ENCODE data around the gene ARL15. TPM values are rescaled to one million over a fixed set of nuclear protein-coding genes. Genes with fewer than 3 reads are reported as not detected.

ARL15 gene
- total RNA-seq, 3 donors from 2014 or later: 5.4 to 6.3 (median 6.1) TPM

GRCh38 chr5:53948598-53948997 lies 361.8 kb downstream of the ARL15 start:
- no peaks in the 10 kb centered on the region for H3K4me1 Mint-ChIP-seq (ENCODE audit: low read depth)
- DNase-seq: no peak
- H3K27me3 Mint-ChIP-seq (ENCODE audit: low read depth): no peaks in the 10 kb centered on the region
- no peak overlapping the region for H3K4me3 Mint-ChIP-seq
- peaks cover 22% of the 10 kb centered on the region for H3K36me3 Mint-ChIP-seq (ENCODE audit: insufficient read depth)
- no peak for ATAC-seq
- no peaks in the 10 kb centered on the region for H3K9me3 Mint-ChIP-seq

GRCh38 chr5:53946405-53947100 lies 363.8 kb downstream of the ARL15 start:
- DNase-seq: no peak
- Mint-ChIP-seq H3K4me3 (no peak overlapping the region), H3K9me3 (no peaks in the 10 kb centered on the region), H3K27me3 (ENCODE audit: low read depth) (no peaks in the 10 kb centered on the region), H3K4me1 (ENCODE audit: low read depth) (no peaks in the 10 kb centered on the region), H3K36me3 (ENCODE audit: insufficient read depth) (peaks cover 31% of the 10 kb centered on the region)
- no peak for ATAC-seq

DNA sequence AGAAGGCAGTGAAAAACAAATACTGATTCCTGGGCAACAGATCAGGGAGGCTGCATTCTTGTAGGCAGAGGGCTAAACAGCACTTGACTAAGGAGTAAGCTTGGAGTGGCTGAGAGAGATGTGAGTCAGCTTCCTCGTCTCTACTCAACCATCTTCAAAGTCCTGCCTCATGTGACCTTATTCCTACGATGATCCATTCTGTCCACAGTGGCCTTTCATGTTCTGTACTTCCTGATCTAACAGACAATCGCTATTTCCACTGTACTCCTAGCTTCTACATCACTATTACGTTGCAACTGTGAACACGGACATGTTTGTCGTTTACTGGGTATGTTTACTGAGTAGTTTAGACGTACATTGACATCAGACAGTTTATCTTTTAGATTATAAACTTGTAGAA lies 365.4 kb downstream of the ARL15 start:
- H3K36me3 Mint-ChIP-seq (ENCODE audit: insufficient read depth): peaks cover 29% of the 10 kb centered on the region
- ATAC-seq (no peak), DNase-seq (no peak)
- H3K4me1 Mint-ChIP-seq (ENCODE audit: low read depth): no peaks in the 10 kb centered on the region
- no peaks in the 10 kb centered on the region for H3K9me3 Mint-ChIP-seq
- H3K27me3 Mint-ChIP-seq (ENCODE audit: low read depth): no peaks in the 10 kb centered on the region
- H3K4me3 Mint-ChIP-seq: no peak overlapping the region

DNA sequence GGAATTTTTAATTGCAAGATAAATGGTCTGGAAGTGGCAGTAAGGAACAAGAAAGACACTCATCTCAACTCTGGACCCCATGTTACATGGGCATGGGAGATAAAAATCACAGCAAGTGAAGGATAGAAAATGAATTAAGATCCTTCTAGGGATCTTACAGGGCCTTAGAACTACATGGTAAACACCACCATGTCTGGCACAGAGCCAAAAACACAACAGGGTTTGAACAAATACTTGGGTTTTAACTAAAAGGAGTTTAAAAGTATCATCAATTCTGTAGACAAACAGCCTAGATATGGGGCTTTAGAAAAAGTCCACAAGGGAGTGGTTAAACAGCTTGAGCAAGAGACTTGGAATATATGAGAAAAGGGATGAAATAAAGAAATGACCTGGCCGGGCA lies 366.4 kb downstream of the ARL15 start:
- H3K4me1 Mint-ChIP-seq (ENCODE audit: low read depth): no peaks in the 10 kb centered on the region
- no peaks in the 10 kb centered on the region for H3K9me3 Mint-ChIP-seq
- ATAC-seq (no peak), DNase-seq (no peak)
- no peaks in the 10 kb centered on the region for H3K27me3 Mint-ChIP-seq (ENCODE audit: low read depth)
- H3K4me3 Mint-ChIP-seq: no peak overlapping the region
- peaks cover 30% of the 10 kb centered on the region for H3K36me3 Mint-ChIP-seq (ENCODE audit: insufficient read depth)

DNA sequence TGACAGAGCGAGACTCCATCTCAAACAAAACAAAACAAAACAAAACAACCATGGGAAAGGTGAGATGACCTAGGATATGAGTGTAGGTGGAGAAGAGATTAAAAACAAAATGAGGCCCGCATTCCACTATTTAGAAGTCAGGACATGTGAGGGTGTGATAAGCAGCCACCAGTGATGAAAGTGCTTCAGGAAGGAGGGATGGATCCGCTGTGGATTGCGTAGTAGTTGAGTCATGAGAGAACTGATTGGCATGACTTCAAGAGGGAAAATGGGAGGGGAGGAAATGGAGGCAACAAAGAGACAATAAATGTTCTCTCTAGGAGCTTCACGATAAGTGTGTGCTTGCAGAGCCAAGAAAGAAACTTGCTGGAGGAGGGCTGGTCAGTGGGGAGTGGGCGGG lies 367.6 kb downstream of the ARL15 start:
- Mint-ChIP-seq H3K4me1 (ENCODE audit: low read depth) (no peaks in the 10 kb centered on the region), H3K9me3 (no peaks in the 10 kb centered on the region), H3K27me3 (ENCODE audit: low read depth) (no peaks in the 10 kb centered on the region), H3K36me3 (ENCODE audit: insufficient read depth) (peaks cover 33% of the 10 kb centered on the region), H3K4me3 (no peak overlapping the region)
- ATAC-seq (no peak), DNase-seq (no peak)

DNA sequence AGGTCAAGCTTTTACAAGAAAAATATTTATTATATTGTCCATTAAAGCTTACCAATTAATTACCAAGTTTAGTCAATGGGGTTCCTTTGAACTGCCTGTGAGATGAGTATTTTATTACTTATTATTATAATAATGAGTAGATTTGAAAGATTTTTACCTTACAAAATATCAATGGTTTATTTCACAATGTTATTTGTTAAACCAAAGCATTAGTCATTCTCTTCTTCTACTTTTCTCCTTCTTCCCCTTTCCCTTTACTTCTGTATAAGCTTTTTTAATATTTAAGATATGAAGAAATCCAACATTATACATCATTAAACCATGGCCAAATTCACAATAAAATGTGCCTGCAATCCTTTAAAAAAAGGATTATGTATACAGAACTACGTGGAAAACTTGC lies 369.5 kb downstream of the ARL15 start:
- Mint-ChIP-seq H3K36me3 (ENCODE audit: insufficient read depth) (peaks cover 26% of the 10 kb centered on the region), H3K27me3 (ENCODE audit: low read depth) (no peaks in the 10 kb centered on the region), H3K9me3 (no peaks in the 10 kb centered on the region), H3K4me1 (ENCODE audit: low read depth) (no peaks in the 10 kb centered on the region), H3K4me3 (no peak overlapping the region)
- no peak for ATAC-seq
- no peak for DNase-seq

DNA sequence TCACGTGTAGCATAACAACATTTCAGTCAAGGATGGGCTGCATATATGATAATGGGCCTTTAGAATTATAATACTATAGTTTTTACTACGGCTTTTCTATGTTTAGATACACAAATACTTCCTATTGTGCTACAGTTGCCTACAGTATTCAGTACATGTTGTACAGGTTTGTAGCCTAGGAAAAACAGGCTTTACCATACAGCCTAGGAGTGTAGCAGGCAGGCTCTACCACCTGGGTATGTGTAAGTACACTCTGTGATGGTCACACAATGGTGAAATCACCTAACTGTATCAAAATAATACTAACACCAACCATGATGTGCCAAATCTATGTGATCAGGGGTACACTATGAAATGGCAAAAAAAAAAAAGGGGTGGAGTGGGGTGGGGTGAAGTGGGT lies 372.9 kb downstream of the ARL15 start:
- no peaks in the 10 kb centered on the region for H3K9me3 Mint-ChIP-seq
- H3K27me3 Mint-ChIP-seq (ENCODE audit: low read depth): no peaks in the 10 kb centered on the region
- no peak for DNase-seq
- no peaks in the 10 kb centered on the region for H3K4me1 Mint-ChIP-seq (ENCODE audit: low read depth)
- no peak overlapping the region for H3K4me3 Mint-ChIP-seq
- peaks cover 10% of the 10 kb centered on the region for H3K36me3 Mint-ChIP-seq (ENCODE audit: insufficient read depth)
- no peak for ATAC-seq

DNA sequence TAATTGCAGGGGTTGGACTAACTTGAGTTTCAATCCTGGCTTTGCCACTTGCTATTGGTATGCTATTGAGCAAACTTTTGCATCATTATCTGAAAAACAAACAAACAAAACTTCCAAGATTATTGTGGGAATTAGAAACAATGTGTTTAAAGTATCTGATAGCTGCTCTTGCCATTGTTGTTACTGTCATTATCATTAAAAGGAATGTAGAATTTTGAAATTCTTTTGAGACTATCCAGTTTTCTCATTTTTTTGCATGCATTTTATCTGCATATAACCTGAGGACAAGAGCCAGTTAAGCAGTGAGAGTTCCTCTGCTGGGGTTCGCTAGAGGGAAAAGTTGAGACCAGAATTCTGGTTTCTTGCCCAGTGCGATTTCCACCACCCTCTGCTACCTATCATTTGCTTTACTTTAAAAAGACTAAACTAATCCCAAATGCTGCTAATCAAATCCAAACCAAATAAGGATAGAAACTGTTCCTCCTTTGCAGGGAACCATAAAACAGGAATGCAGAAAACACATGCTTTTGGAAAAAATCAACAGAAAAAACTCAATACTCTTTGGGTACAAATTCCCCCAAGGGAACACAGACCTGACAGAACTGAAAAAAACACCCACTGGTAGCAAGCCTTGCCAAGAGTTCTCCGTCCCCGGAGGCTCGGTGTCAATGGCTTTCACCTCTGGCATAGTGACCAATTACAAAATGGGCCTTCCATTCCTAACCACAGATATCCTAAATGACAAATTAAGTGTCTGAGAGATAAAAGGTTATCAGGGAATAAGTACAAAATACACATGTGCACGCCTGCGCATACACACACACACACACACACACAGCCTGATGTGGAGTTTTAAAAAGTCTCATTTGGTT lies 373.7 kb downstream of the ARL15 start:
- Mint-ChIP-seq H3K4me1 (ENCODE audit: low read depth) (no peaks in the 10 kb centered on the region), H3K36me3 (ENCODE audit: insufficient read depth) (peaks cover 9% of the 10 kb centered on the region), H3K9me3 (no peaks in the 10 kb centered on the region), H3K27me3 (ENCODE audit: low read depth) (no peaks in the 10 kb centered on the region), H3K4me3 (no peak overlapping the region)
- ATAC-seq (no peak), DNase-seq (no peak)

- Mint-ChIP-seq H3K36me3 (ENCODE audit: insufficient read depth) (peaks cover 11% of the 10 kb centered on the region), H3K4me1 (ENCODE audit: low read depth) (no peaks in the 10 kb centered on the region), H3K4me3 (no peak overlapping the region), H3K27me3 (ENCODE audit: low read depth) (no peaks in the 10 kb centered on the region), H3K9me3 (no peaks in the 10 kb centered on the region)
- DNase-seq (no peak), ATAC-seq (no peak)
Measured at GRCh38 chr5:53934151-53934820, 376.1 kb downstream of the ARL15 start.

GRCh38 chr5:53932351-53932750 lies 378.0 kb downstream of the ARL15 start:
- no peak for DNase-seq
- no peak for ATAC-seq
- H3K4me1 Mint-ChIP-seq (ENCODE audit: low read depth): no peaks in the 10 kb centered on the region
- peaks cover 8% of the 10 kb centered on the region for H3K36me3 Mint-ChIP-seq (ENCODE audit: insufficient read depth)
- no peak overlapping the region for H3K4me3 Mint-ChIP-seq
- no peaks in the 10 kb centered on the region for H3K27me3 Mint-ChIP-seq (ENCODE audit: low read depth)
- no peaks in the 10 kb centered on the region for H3K9me3 Mint-ChIP-seq

- Mint-ChIP-seq H3K4me1 (ENCODE audit: low read depth) (no peaks in the 10 kb centered on the region), H3K4me3 (no peak overlapping the region), H3K36me3 (ENCODE audit: insufficient read depth) (peaks cover 8% of the 10 kb centered on the region), H3K27me3 (ENCODE audit: low read depth) (no peaks in the 10 kb centered on the region), H3K9me3 (no peaks in the 10 kb centered on the region)
- no peak for ATAC-seq
- DNase-seq: no peak
Measured at GRCh38 chr5:53930457-53930856, 379.9 kb downstream of the ARL15 start.

GRCh38 chr5:53929570-53929969 lies 380.8 kb downstream of the ARL15 start:
- ATAC-seq (no peak), DNase-seq (no peak)
- peaks cover 8% of the 10 kb centered on the region for H3K36me3 Mint-ChIP-seq (ENCODE audit: insufficient read depth)
- no peaks in the 10 kb centered on the region for H3K9me3 Mint-ChIP-seq
- no peak overlapping the region for H3K4me3 Mint-ChIP-seq
- H3K27me3 Mint-ChIP-seq (ENCODE audit: low read depth): no peaks in the 10 kb centered on the region
- no peaks in the 10 kb centered on the region for H3K4me1 Mint-ChIP-seq (ENCODE audit: low read depth)

GRCh38 chr5:53929152-53929551 lies 381.2 kb downstream of the ARL15 start:
- H3K4me1 Mint-ChIP-seq (ENCODE audit: low read depth): no peaks in the 10 kb centered on the region
- peaks cover 8% of the 10 kb centered on the region for H3K36me3 Mint-ChIP-seq (ENCODE audit: insufficient read depth)
- H3K9me3 Mint-ChIP-seq: no peaks in the 10 kb centered on the region
- DNase-seq (no peak), ATAC-seq (no peak)
- no peaks in the 10 kb centered on the region for H3K27me3 Mint-ChIP-seq (ENCODE audit: low read depth)
- no peak overlapping the region for H3K4me3 Mint-ChIP-seq

- H3K4me1 Mint-ChIP-seq (ENCODE audit: low read depth): no peaks in the 10 kb centered on the region
- H3K27me3 Mint-ChIP-seq (ENCODE audit: low read depth): no peaks in the 10 kb centered on the region
- no peaks in the 10 kb centered on the region for H3K9me3 Mint-ChIP-seq
- DNase-seq (no peak), ATAC-seq (no peak)
- no peak overlapping the region for H3K4me3 Mint-ChIP-seq
- peaks cover 8% of the 10 kb centered on the region for H3K36me3 Mint-ChIP-seq (ENCODE audit: insufficient read depth)
Measured at GRCh38 chr5:53928641-53929040, 381.7 kb downstream of the ARL15 start.

All from activated T-cell treated with anti-CD3 and anti-CD28 coated beads, Interleukin-2, amount 50 U/mL, for 4 hours (primary cell).